Measurements from ENCODE around the gene OXCT1. TPM values are rescaled to one million over a fixed set of nuclear protein-coding genes. Genes with fewer than 3 reads are reported as not detected.

The OXCT1 gene
- total and polyA plus RNA-seq, 2 of the 8 experiments (the other 6 are each of a cell fraction or from before 2014, with no cell fraction given) = 10.1 to 28.2 TPM

- peaks cover 0 to 2% (median 0%) of the 10 kb centered on the region in 4 experiments; a peak in 1 of 7 replicates for H3K4me1 ChIP-seq (replicated peaks in 1 of 4; ENCODE audit: control insufficient read depth in 3 of 4, insufficient read depth in 4 of 4, low read length in 3 of 4)
- H2AK5ac ChIP-seq (ENCODE audit: low read depth, low read length) = no peak overlapping the region
- DNase-seq (ENCODE audit: low read depth in 1 of 2, low spot score in 2 of 2) (no peak), FAIRE-seq (no peak)
- no peak overlapping the region for H3K18ac ChIP-seq (ENCODE audit: extremely low read depth, low read length)
- no peaks in the 10 kb centered on the region for H4K20me1 ChIP-seq (replicated peaks in 1 of 2; ENCODE audit: control insufficient read depth in 1 of 2, insufficient read depth in 2 of 2, low read length in 2 of 2)
- no peak overlapping the region for H2BK12ac ChIP-seq (ENCODE audit: low read depth, low read length)
- H3K4me3 ChIP-seq (ENCODE audit: extremely low read depth in 1 of 4, insufficient read depth in 2 of 4, low read depth in 3 of 4, low read length in 4 of 4) = no peak overlapping the region
- no peak overlapping the region for H3K14ac ChIP-seq (ENCODE audit: insufficient read length)
- H2BK20ac ChIP-seq (ENCODE audit: low read length) = no peak overlapping the region
- H3K9me3 ChIP-seq (ENCODE audit: insufficient read depth in 2 of 2, low read depth in 1 of 2, low read length in 1 of 2) = no peaks in the 10 kb centered on the region
- no peaks in the 10 kb centered on the region for H3K27me3 ChIP-seq (replicated peaks in 1 of 4; ENCODE audit: control insufficient read depth in 3 of 4, extremely low read depth in 1 of 4, insufficient read depth in 3 of 4, low read length in 3 of 4)
- no peak overlapping the region for H3K27ac ChIP-seq (ENCODE audit: low read depth, low read length)
- 93% methylated on average over 6 of the region's 6 CpGs; no CpG with 5 or more reads in 1 of the 2 experiments for WGBS, 2 experiments (ENCODE audit: extremely low coverage in 1 of 2, insufficient coverage in 1 of 2, insufficient read length in 1 of 2, insufficient replicate concordance in 2 of 2, low coverage in 1 of 2, low lambda C conversion rate in 2 of 2, missing lambda C conversion rate in 1 of 2)
- H2BK15ac ChIP-seq (ENCODE audit: low read length) = no peak overlapping the region
- ChIA-PET CTCF (ENCODE audit: partially characterized antibody) (interaction anchor here (0.8 to 1.0 kb wide), 4 partner anchors 13 to 94 kb away, joined by 3 to 5 read pairs (median 4); no protein-coding TSS in a partner anchor), POLR2A (ENCODE audit: partially characterized antibody) (no interaction called here)
- no peak overlapping the region for H2AFZ ChIP-seq (ENCODE audit: low read length)
- H3K23ac ChIP-seq (ENCODE audit: insufficient read length) = no peak overlapping the region
- no peaks in the 10 kb centered on the region for H3K79me1 ChIP-seq (ENCODE audit: low read depth, low read length)
- no peaks in the 10 kb centered on the region for H3K79me2 ChIP-seq (ENCODE audit: control insufficient read depth in 1 of 2, insufficient read depth in 2 of 2, low read length in 2 of 2)
- no peak overlapping the region for H3K4ac ChIP-seq (replicated peaks; ENCODE audit: insufficient read length, low read depth, low read length)
- H4K91ac ChIP-seq (replicated peaks; ENCODE audit: insufficient read length, low read length) = no peak overlapping the region
- no peak overlapping the region for H4K5ac ChIP-seq (ENCODE audit: insufficient read length, low read depth, low read length)
- no peak overlapping the region for H3K4me2 ChIP-seq (ENCODE audit: insufficient read depth in 1 of 2, low read depth in 2 of 2, low read length in 2 of 2)
- no peaks in the 10 kb centered on the region; a peak in 1 of 8 replicates for H3K36me3 ChIP-seq (ENCODE audit: control insufficient read depth in 2 of 4, insufficient read depth in 4 of 4, low read length in 3 of 4)
- H2BK120ac ChIP-seq (replicated peaks; ENCODE audit: low read depth, low read length) = no peak overlapping the region
- no peak overlapping the region for H2BK5ac ChIP-seq (ENCODE audit: low read depth, low read length)
- no peak overlapping the region for H3K56ac ChIP-seq (replicated peaks; ENCODE audit: insufficient read length, low read depth, low read length)
- H3K23me2 ChIP-seq (ENCODE audit: low read depth, low read length) = no peaks in the 10 kb centered on the region
- H4K8ac ChIP-seq (ENCODE audit: extremely low read depth, insufficient read depth, low read length) = no peak overlapping the region
- H3K9ac ChIP-seq (replicated peaks in 1 of 4; ENCODE audit: extremely low read depth in 1 of 4, low read depth in 3 of 4, low read length in 3 of 4) = no peak overlapping the region
- TF ChIP-seq POLR2A (IDR thresholded peaks at IDR 0.05; ENCODE audit: control extremely low read depth in 1 of 2, low read depth in 2 of 2, low read length in 2 of 2) (no peak), YY1 (IDR thresholded peaks at IDR 0.05; ENCODE audit: low read depth, low read length) (no peak), SIN3A (conservative IDR thresholded peaks at IDR 0.05 in 1 of 2, IDR thresholded peaks at IDR 0.05 in 1 of 2; ENCODE audit: low read depth in 1 of 2, low read length in 2 of 2) (no peak), KDM5A (IDR thresholded peaks at IDR 0.05; ENCODE audit: low read length) (no peak), BRCA1 (IDR thresholded peaks at IDR 0.05; ENCODE audit: low read depth, low read length) (no peak)
These were observed 80.0 kb downstream of the OXCT1 start for GRCh38 chr5:41790038-41790776.

Measured in H1 (cell line).